Kidney (tissue), 14 donors: ENCODE data around the gene TTC29. TPM values are rescaled to one million over a fixed set of nuclear protein-coding genes. Genes with fewer than 3 reads are reported as not detected.

Experiments
- DNase-seq, 5 donors: peaks; one replicate each; pipeline ENCODE4 v3.0.0-alpha.2; 2013 to 2020
- FAIRE-seq: peaks from 2 replicates; lab custom pipeline; 2012; peaks lifted over from hg19 to GRCh38; lab: Jason Lieb, UNC
- H3K27ac ChIP-seq, 2 donors: one replicate each; pipeline ENCODE4 v1.7.0; 2013; ENCODE audit warnings: low read depth in 2 of 2, low read length in 2 of 2, inconsistent platforms in 1 of 2
- H3K27me3 ChIP-seq: one replicate; pipeline ENCODE4 v1.7.1; 2013; ENCODE audit warnings: low read length, inconsistent platforms; ENCODE audit not compliant: control insufficient read depth, insufficient read depth
- H3K36me3 ChIP-seq, 3 donors: one replicate each; pipeline versions ENCODE4 v1.7.0 to v1.7.1; 2013; ENCODE audit warnings: low read length in 3 of 3, control low read depth in 1 of 3, inconsistent platforms in 1 of 3; ENCODE audit not compliant: insufficient read depth in 3 of 3, control insufficient read depth in 2 of 3
- H3K4me1 ChIP-seq, 3 donors: one replicate each; pipeline versions ENCODE4 v1.7.0 to v1.7.1; 2013; ENCODE audit warnings: low read length in 3 of 3, inconsistent platforms in 1 of 3, low read depth in 1 of 3; ENCODE audit not compliant: control insufficient read depth in 2 of 3, insufficient read depth in 2 of 3
- H3K4me3 ChIP-seq, 3 donors: one replicate each; pipeline versions ENCODE4 v1.7.0 to v1.8.1; 2013; ENCODE audit warnings: low read length in 3 of 3, control low read depth in 1 of 3, inconsistent platforms in 1 of 3
- H3K9ac ChIP-seq, 3 donors: one replicate each; pipeline versions ENCODE4 v1.7.0 to v1.7.1; 2013; ENCODE audit warnings: low read length in 3 of 3, control low read depth in 1 of 3, inconsistent platforms in 1 of 3
- H3K9me3 ChIP-seq, 3 donors: one replicate each; pipeline versions ENCODE4 v1.7.0 to v1.7.1; 2013; ENCODE audit warnings: low read length in 3 of 3, control low read depth in 1 of 3, inconsistent platforms in 1 of 3; ENCODE audit not compliant: control insufficient read depth in 2 of 3, insufficient read depth in 1 of 3
- CTCF ChIP-seq: IDR thresholded peaks from 3 replicates; pipeline ENCODE4 v1.5.1; 2012; ENCODE audit warnings: mild to moderate bottlenecking, moderate library complexity, borderline replicate concordance; ENCODE audit not compliant: insufficient read depth; ENCODE audit errors: extremely low read depth
- intact Hi-C: fragments of 100-400 bp; cut with DNase I; formaldehyde crosslinking; loops from one replicate; pipeline ENCODE4 v1.11.1; 2022
- polyA plus RNA-seq: library from polyadenylated mRNA; stranded (reverse); fragments of 350-450 nt; fragmentation: Illumina TruSeq; extraction: RNeasy Lipid Tissue Mini Kit (QIAGEN cat#74804); gene quantifications from one replicate; pipeline ENCODE4 v1.2.3, GENCODE V29; 2014; ENCODE audit warnings: low read depth, low replicate concordance; ENCODE audit not compliant: insufficient read depth
- total RNA-seq: library from RNA; stranded (reverse); fragmentation: NEBNext Ultra II Directional; extraction: Animal tissue kit (Norgen Biotek cat#: 25700); gene quantifications from one replicate; pipeline ENCODE4 v1.2.1, GENCODE V29; 2021
- donor health status: control.
- donor health status: control.
- donor health status: control.
- donor health status: control.
- donor health status: control.
- donor health status: DM: yes; HTN: yes; CAD: no.
- donor health status: Normal renal cell carcinoma (clear cell type).

The TTC29 gene
- total and polyA plus RNA-seq, 2 donors from 2014 or later, result 0.28 to 0.82 TPM

GRCh38 chr4:146814750-146815149 lies 130.9 kb downstream of the TTC29 start:
- intact Hi-C loops, result no loop called here
- H3K27ac ChIP-seq, result no peak overlapping the region
- no peaks in the 10 kb centered on the region for H3K4me1 ChIP-seq
- H3K4me3 ChIP-seq, result no peak overlapping the region
- no peaks in the 10 kb centered on the region for H3K9me3 ChIP-seq
- no peaks in the 10 kb centered on the region for H3K27me3 ChIP-seq
- no peak for FAIRE-seq
- H3K9ac ChIP-seq, result no peak overlapping the region
- H3K36me3 ChIP-seq, result no peaks in the 10 kb centered on the region
- DNase-seq, result peak in 1 of 5 donors; percentile 3
- no peak for TF ChIP-seq CTCF

- intact Hi-C loops, result no loop called here
- Histone ChIP-seq H3K36me3 (no peaks in the 10 kb centered on the region), H3K27ac (no peak overlapping the region), H3K4me1 (no peaks in the 10 kb centered on the region), H3K27me3 (no peaks in the 10 kb centered on the region), H3K9ac (no peak overlapping the region), H3K4me3 (no peak overlapping the region), H3K9me3 (no peaks in the 10 kb centered on the region)
- FAIRE-seq (no peak), DNase-seq (no peak)
- no peak for TF ChIP-seq CTCF
Observed at GRCh38 chr4:146795711-146796110, 150.0 kb downstream of the TTC29 start.

GRCh38 chr4:146793727-146794126 lies 151.9 kb downstream of the TTC29 start:
- Histone ChIP-seq H3K4me1 (no peaks in the 10 kb centered on the region), H3K27ac (no peak overlapping the region), H3K36me3 (no peaks in the 10 kb centered on the region), H3K9ac (no peak overlapping the region), H3K4me3 (no peak overlapping the region), H3K27me3 (no peaks in the 10 kb centered on the region), H3K9me3 (no peaks in the 10 kb centered on the region)
- intact Hi-C loops, result no loop called here
- TF ChIP-seq CTCF, result no peak
- FAIRE-seq (no peak), DNase-seq (no peak)

- Histone ChIP-seq H3K4me1 (no peaks in the 10 kb centered on the region), H3K9ac (no peak overlapping the region), H3K9me3 (no peaks in the 10 kb centered on the region), H3K4me3 (no peak overlapping the region), H3K27ac (no peak overlapping the region), H3K27me3 (no peaks in the 10 kb centered on the region), H3K36me3 (no peaks in the 10 kb centered on the region)
- DNase-seq, result no peak
- TF ChIP-seq CTCF, result no peak
- FAIRE-seq, result no peak
- intact Hi-C loops, result no loop called here
Observed at GRCh38 chr4:146791439-146791838, 154.2 kb downstream of the TTC29 start.
